ENCODE results near the gene ZC2HC1C. TPM values are rescaled to one million over a fixed set of nuclear protein-coding genes. Genes with fewer than 3 reads are reported as not detected.

ZC2HC1C gene
- total RNA-seq (1.5 and 1.8 TPM in 2 replicates), polyA plus RNA-seq (0.88 and 0.90 TPM in 2 replicates), polyA minus RNA-seq (ENCODE audit: low replicate concordance) (0.16 and 2.3 TPM in 2 replicates)
- polyA plus RNA-seq (2012), result 0.90 and 1.2 TPM in 2 replicates

GRCh38 chr14:75069121-75069810, at the start of gene ZC2HC1C:
TSS of gene ZC2HC1C (plus strand) at chr14:75069641. CDS start at chr14:75070574, 933 bp downstream.
- no peaks in the 10 kb centered on the region for H3K79me2 ChIP-seq (ENCODE audit: control insufficient read depth, insufficient read depth, low read length)
- H3K9me3 ChIP-seq (ENCODE audit: control insufficient read depth, insufficient read depth, low read depth, low read length), result no peaks in the 10 kb centered on the region
- no peaks in the 10 kb centered on the region for H4K20me1 ChIP-seq (ENCODE audit: control insufficient read depth, extremely low read depth, insufficient read depth, low read length)
- TF ChIP-seq EZH2 (IDR thresholded peaks at IDR 0.05; ENCODE audit: low read length, missing control alignments) (no peak), CTCF (conservative IDR thresholded peaks at IDR 0.05 in 1 of 2, IDR thresholded peaks at IDR 0.05 in 1 of 2; ENCODE audit: low read depth in 1 of 2, low read length in 2 of 2) (no peak)
- no peaks in the 10 kb centered on the region for H3K36me3 ChIP-seq (ENCODE audit: control insufficient read depth, insufficient read depth, low read length)
- H3K9ac ChIP-seq (ENCODE audit: insufficient read depth, low read length), result peak within 1 kb of the TSS; percentile 76
- peak within 1 kb of the TSS; percentile 85 for H3K4me2 ChIP-seq (ENCODE audit: extremely low read depth, insufficient read depth, low read length)
- H3K4me3 ChIP-seq (replicated peaks in 1 of 4; ENCODE audit: control extremely low read depth in 1 of 4, insufficient read depth in 1 of 4, low read depth in 3 of 4, low read length in 4 of 4), result peak within 1 kb of the TSS; percentile 55 to 88 (median 62)
- peak; percentile 78 to 93 for DNase-seq (ENCODE audit: low read depth in 2 of 2)
- no peaks in the 10 kb centered on the region for H3K27me3 ChIP-seq (ENCODE audit: control insufficient read depth, insufficient read depth, low read length)
- peak within 1 kb of the TSS; percentile 71 for H2AFZ ChIP-seq (ENCODE audit: low read length)
- H3K27ac ChIP-seq (ENCODE audit: insufficient read depth, low read length), result peak within 1 kb of the TSS; percentile 82
- H3K4me1 ChIP-seq (ENCODE audit: control insufficient read depth, extremely low read depth, insufficient read depth, low read length), result peaks cover 4% of the 10 kb centered on the region

GRCh38 chr14:75022655-75023054, 46.8 kb upstream of the ZC2HC1C start:
- Histone ChIP-seq H3K27me3 (ENCODE audit: control insufficient read depth, insufficient read depth, low read length) (no peaks in the 10 kb centered on the region), H2AFZ (ENCODE audit: low read length) (no peak overlapping the region), H3K9ac (ENCODE audit: insufficient read depth, low read length) (no peak overlapping the region), H3K9me3 (ENCODE audit: control insufficient read depth, insufficient read depth, low read depth, low read length) (no peaks in the 10 kb centered on the region), H3K79me2 (ENCODE audit: control insufficient read depth, insufficient read depth, low read length) (no peaks in the 10 kb centered on the region), H3K27ac (ENCODE audit: insufficient read depth, low read length) (no peak overlapping the region), H3K4me1 (ENCODE audit: control insufficient read depth, extremely low read depth, insufficient read depth, low read length) (no peaks in the 10 kb centered on the region), H3K36me3 (ENCODE audit: control insufficient read depth, insufficient read depth, low read length) (peaks cover 9% of the 10 kb centered on the region), H3K4me3 (replicated peaks in 1 of 4; ENCODE audit: control extremely low read depth in 1 of 4, insufficient read depth in 1 of 4, low read depth in 3 of 4, low read length in 4 of 4) (no peak overlapping the region), H4K20me1 (ENCODE audit: control insufficient read depth, extremely low read depth, insufficient read depth, low read length) (no peaks in the 10 kb centered on the region), H3K4me2 (ENCODE audit: extremely low read depth, insufficient read depth, low read length) (no peak overlapping the region)
- DNase-seq (ENCODE audit: low read depth in 2 of 2), result no peak
- peak; percentile 17 to 56 for TF ChIP-seq CTCF (conservative IDR thresholded peaks at IDR 0.05 in 1 of 2, IDR thresholded peaks at IDR 0.05 in 1 of 2; ENCODE audit: low read depth in 1 of 2, low read length in 2 of 2)
- no peak for TF ChIP-seq EZH2 (IDR thresholded peaks at IDR 0.05; ENCODE audit: low read length, missing control alignments)

- no peaks in the 10 kb centered on the region for H4K20me1 ChIP-seq (ENCODE audit: control insufficient read depth, extremely low read depth, insufficient read depth, low read length)
- H3K9me3 ChIP-seq (ENCODE audit: control insufficient read depth, insufficient read depth, low read depth, low read length), result no peaks in the 10 kb centered on the region
- H3K9ac ChIP-seq (ENCODE audit: insufficient read depth, low read length), result no peak overlapping the region
- no peak overlapping the region for H3K4me3 ChIP-seq (replicated peaks in 1 of 4; ENCODE audit: control extremely low read depth in 1 of 4, insufficient read depth in 1 of 4, low read depth in 3 of 4, low read length in 4 of 4)
- no peaks in the 10 kb centered on the region for H3K27me3 ChIP-seq (ENCODE audit: control insufficient read depth, insufficient read depth, low read length)
- no peak for DNase-seq (ENCODE audit: low read depth in 2 of 2)
- no peaks in the 10 kb centered on the region for H3K4me1 ChIP-seq (ENCODE audit: control insufficient read depth, extremely low read depth, insufficient read depth, low read length)
- no peak for TF ChIP-seq EZH2 (IDR thresholded peaks at IDR 0.05; ENCODE audit: low read length, missing control alignments)
- TF ChIP-seq CTCF (conservative IDR thresholded peaks at IDR 0.05 in 1 of 2, IDR thresholded peaks at IDR 0.05 in 1 of 2; ENCODE audit: low read depth in 1 of 2, low read length in 2 of 2), result no peak
- no peak overlapping the region for H3K27ac ChIP-seq (ENCODE audit: insufficient read depth, low read length)
- no peak overlapping the region for H2AFZ ChIP-seq (ENCODE audit: low read length)
- H3K36me3 ChIP-seq (ENCODE audit: control insufficient read depth, insufficient read depth, low read length), result peaks cover 9% of the 10 kb centered on the region
- H3K79me2 ChIP-seq (ENCODE audit: control insufficient read depth, insufficient read depth, low read length), result no peaks in the 10 kb centered on the region
- H3K4me2 ChIP-seq (ENCODE audit: extremely low read depth, insufficient read depth, low read length), result no peak overlapping the region
These were observed 46.3 kb upstream of the ZC2HC1C start for GRCh38 chr14:75023108-75023507.
